H1 (cell line): ENCODE results near the gene SCN11A. TPM values are rescaled to one million over a fixed set of nuclear protein-coding genes. Genes with fewer than 3 reads are reported as not detected.

Experiments
- CTCF ChIA-PET: fragments of 300-600 bp; sonication (Branson Sonifier 250); formaldehyde crosslinking; loops from one replicate; lab custom pipeline; 2021; ENCODE audit not compliant: partially characterized antibody; lab: Charles Lee
- POLR2A ChIA-PET: fragments of 300-600 bp; sonication (Branson Sonifier 250); formaldehyde crosslinking; loops from one replicate; lab custom pipeline; 2021; ENCODE audit warnings: inconsistent platforms; ENCODE audit not compliant: partially characterized antibody; lab: Charles Lee
- DNase-seq, 2 experiments: peaks; one replicate each; pipeline versions ENCODE4 v3.0.0 to v3.0.0-alpha.2; 2010 to 2022; ENCODE audit warnings: low spot score in 2 of 2, low read depth in 1 of 2, mixed read lengths in 1 of 2
- FAIRE-seq: peaks from 2 replicates; lab custom pipeline; 2011; peaks lifted over from hg19 to GRCh38; lab: Jason Lieb, UNC
- H2AFZ ChIP-seq: 2 replicates; pipeline ENCODE4 v1.8.1; 2012; ENCODE audit warnings: low read length, inconsistent platforms
- H2AK5ac ChIP-seq: 2 replicates; pipeline ENCODE4 v1.6.1; 2013; ENCODE audit warnings: low read depth, low read length
- H2BK120ac ChIP-seq: replicated peaks from 2 replicates; pipeline ENCODE3; 2013; ENCODE audit warnings: low read depth, low read length, inconsistent platforms
- H2BK12ac ChIP-seq: 2 replicates; pipeline ENCODE4 v1.6.1; 2013; ENCODE audit warnings: low read depth, low read length
- H2BK15ac ChIP-seq: 2 replicates; pipeline ENCODE4 v1.6.1; 2013; ENCODE audit warnings: low read length
- H2BK20ac ChIP-seq: 2 replicates; pipeline ENCODE4 v1.6.1; 2013; ENCODE audit warnings: low read length
- H2BK5ac ChIP-seq: 2 replicates; pipeline ENCODE4 v1.6.1; 2013; ENCODE audit warnings: low read depth, low read length
- H3K14ac ChIP-seq: 2 replicates; pipeline ENCODE4 v1.6.1; 2013; ENCODE audit warnings: inconsistent platforms; ENCODE audit not compliant: insufficient read length
- H3K18ac ChIP-seq: 2 replicates; pipeline ENCODE4 v1.6.1; 2013; ENCODE audit warnings: low read length; ENCODE audit errors: extremely low read depth
- H3K23ac ChIP-seq: 2 replicates; pipeline ENCODE4 v1.6.1; 2013; ENCODE audit warnings: inconsistent platforms; ENCODE audit not compliant: insufficient read length
- H3K23me2 ChIP-seq: 2 replicates; pipeline ENCODE4 v1.6.1; 2013; ENCODE audit warnings: low read depth, low read length
- H3K27ac ChIP-seq: 2 replicates; pipeline ENCODE4 v1.6.1; 2011; ENCODE audit warnings: low read depth, low read length, inconsistent platforms
- H3K27me3 ChIP-seq, 4 experiments: replicated peaks in 1 of 4; 1 replicate in 1 of 4; 2 replicates in 3 of 4; pipeline versions ENCODE4 v1.6.1 to v1.8.1; 2011 to 2013; ENCODE audit warnings: low read length in 3 of 4, mild to moderate bottlenecking in 3 of 4, inconsistent platforms in 2 of 4, mixed read lengths in 2 of 4, moderate library complexity in 1 of 4; ENCODE audit not compliant: control insufficient read depth in 3 of 4, insufficient read depth in 3 of 4; ENCODE audit errors: extremely low read depth in 1 of 4
- H3K36me3 ChIP-seq, 4 experiments: 2 replicates each; pipeline versions ENCODE4 v1.6.1 to v1.8.1; 2011 to 2013; ENCODE audit warnings: mild to moderate bottlenecking in 4 of 4, low read length in 3 of 4, moderate library complexity in 2 of 4, control low read depth in 1 of 4, inconsistent platforms in 1 of 4; ENCODE audit not compliant: insufficient read depth in 4 of 4, control insufficient read depth in 2 of 4
- H3K4ac ChIP-seq: replicated peaks from 2 replicates; pipeline ENCODE3; 2013; ENCODE audit warnings: low read length, low read depth, mixed read lengths, inconsistent platforms; ENCODE audit not compliant: insufficient read length
- H3K4me1 ChIP-seq, 4 experiments: replicated peaks in 1 of 4; 1 replicate in 1 of 4; 2 replicates in 3 of 4; pipeline versions ENCODE4 v1.6.1 to v1.8.1; 2011 to 2013; ENCODE audit warnings: low read length in 3 of 4, inconsistent platforms in 2 of 4, mixed read lengths in 1 of 4; ENCODE audit not compliant: insufficient read depth in 4 of 4, control insufficient read depth in 3 of 4
- H3K4me2 ChIP-seq, 2 experiments: 2 replicates each; pipeline versions ENCODE4 v1.6.1 to v1.8.1; 2011 to 2013; ENCODE audit warnings: low read depth in 2 of 2, low read length in 2 of 2, control low read depth in 1 of 2, inconsistent platforms in 1 of 2, mild to moderate bottlenecking in 1 of 2; ENCODE audit not compliant: insufficient read depth in 1 of 2
- H3K4me3 ChIP-seq, 4 experiments: fragments of 200-600, 300-600 bp in 1 of 4; sonication (generic), shearing (Covaris generic), sonication (Bioruptor Twin) in 1 of 4; 2 replicates each; pipeline versions ENCODE4 v1.5.1 to v1.8.1; 2011 to 2016; ENCODE audit warnings: low read length in 4 of 4, low read depth in 3 of 4, control low read depth in 2 of 4, inconsistent platforms in 2 of 4, mild to moderate bottlenecking in 2 of 4, mixed read lengths in 1 of 4, moderate library complexity in 1 of 4; ENCODE audit not compliant: insufficient read depth in 2 of 4; ENCODE audit errors: extremely low read depth in 1 of 4
- H3K56ac ChIP-seq: replicated peaks from 2 replicates; pipeline ENCODE3; 2013; ENCODE audit warnings: low read depth, mild to moderate bottlenecking, mixed read lengths, low read length, inconsistent platforms; ENCODE audit not compliant: insufficient read length
- H3K79me1 ChIP-seq: 2 replicates; pipeline ENCODE4 v1.6.1; 2013; ENCODE audit warnings: low read depth, low read length, control low read depth
- H3K79me2 ChIP-seq, 2 experiments: 2 replicates each; pipeline versions ENCODE4 v1.6.1 to v1.8.1; 2012 to 2013; ENCODE audit warnings: low read length in 2 of 2, mild to moderate bottlenecking in 2 of 2, inconsistent platforms in 1 of 2; ENCODE audit not compliant: insufficient read depth in 2 of 2, control insufficient read depth in 1 of 2
- H3K9ac ChIP-seq, 4 experiments: replicated peaks in 1 of 4; 1 replicate in 1 of 4; 2 replicates in 3 of 4; pipeline versions ENCODE4 v1.6.1 to v1.8.1; 2011 to 2013; ENCODE audit warnings: low read depth in 3 of 4, low read length in 3 of 4, control low read depth in 2 of 4, mild to moderate bottlenecking in 2 of 4, moderate library complexity in 2 of 4, inconsistent platforms in 1 of 4; ENCODE audit errors: extremely low read depth in 1 of 4
- H3K9me3 ChIP-seq, 2 experiments: 2 replicates each; pipeline versions ENCODE4 v1.6.1 to v1.8.1; 2012 to 2013; ENCODE audit warnings: mild to moderate bottlenecking in 2 of 2, moderate library complexity in 2 of 2, control low read depth in 1 of 2, inconsistent platforms in 1 of 2, low read depth in 1 of 2, low read length in 1 of 2, mixed read lengths in 1 of 2; ENCODE audit not compliant: insufficient read depth in 2 of 2
- H4K20me1 ChIP-seq, 2 experiments: replicated peaks in 1 of 2; 2 replicates each; pipeline versions ENCODE3 to v1.8.1; 2011 to 2013; ENCODE audit warnings: inconsistent platforms in 2 of 2, low read length in 2 of 2, mild to moderate bottlenecking in 1 of 2; ENCODE audit not compliant: insufficient read depth in 2 of 2, control insufficient read depth in 1 of 2
- H4K5ac ChIP-seq: 2 replicates; pipeline ENCODE4 v1.6.1; 2013; ENCODE audit warnings: low read length, low read depth, mixed read lengths, inconsistent platforms; ENCODE audit not compliant: insufficient read length
- H4K8ac ChIP-seq: 2 replicates; pipeline ENCODE4 v1.8.0; 2013; ENCODE audit warnings: mild to moderate bottlenecking, moderate library complexity, low read length, inconsistent platforms; ENCODE audit not compliant: insufficient read depth; ENCODE audit errors: extremely low read depth
- H4K91ac ChIP-seq: replicated peaks from 2 replicates; pipeline ENCODE3; 2013; ENCODE audit warnings: low read length, mixed read lengths, inconsistent platforms; ENCODE audit not compliant: insufficient read length
- CBX5 ChIP-seq: fragments of 300-800, 300-1000 bp; sonication (generic); IDR thresholded peaks from 2 replicates; pipeline ENCODE4 v1.7.1; 2016; ENCODE audit warnings: antibody characterized with exemption, low read length, low read depth
- CBX8 ChIP-seq: fragments of 300-800, 300-1000 bp; sonication (generic); IDR thresholded peaks from 2 replicates; pipeline ENCODE4 v1.7.1; 2016; ENCODE audit warnings: low read depth, low read length, borderline replicate concordance
- CHD1 ChIP-seq: IDR thresholded peaks from 2 replicates; pipeline ENCODE4 v1.6.1; 2012; ENCODE audit warnings: low read depth, low read length, improper control_type of control experiment
- CREB1 ChIP-seq: IDR thresholded peaks from 2 replicates; pipeline ENCODE4 v1.6.1; 2012; ENCODE audit warnings: inconsistent platforms
- KDM5A ChIP-seq: fragments of 200-600 bp; IDR thresholded peaks from 2 replicates; pipeline ENCODE4 v1.7.1; 2012; ENCODE audit warnings: mild to moderate bottlenecking, low read length, inconsistent platforms, mixed read lengths
- MAX ChIP-seq: IDR thresholded peaks from 2 replicates; pipeline ENCODE4 v1.6.1; 2012; ENCODE audit warnings: inconsistent platforms
- RXRA ChIP-seq: IDR thresholded peaks from 2 replicates; pipeline ENCODE4 v1.6.1; 2011; ENCODE audit warnings: low read depth, mild to moderate bottlenecking, low read length, moderate library complexity; ENCODE audit not compliant: insufficient read depth
- WGBS, 2 experiments: shearing (Covaris generic) in 1 of 2; methylation state at CpG; one replicate each; pipeline versions ENCODE4 v1.1.6 to v1.1.7; 2013 to 2015; ENCODE audit warnings: low lambda C conversion rate in 2 of 2, mixed read lengths in 2 of 2, inconsistent platforms in 1 of 2, low coverage in 1 of 2, missing lambda C conversion rate in 1 of 2; ENCODE audit not compliant: insufficient replicate concordance in 2 of 2, insufficient coverage in 1 of 2, insufficient read length in 1 of 2; ENCODE audit errors: extremely low coverage in 1 of 2, missing lambda C conversion rate in 1 of 2; 5-methylcytosine and 5-hydroxymethylcytosine counted together
- polyA plus RNA-seq, 7 experiments: library from polyadenylated mRNA; depleted of rRNA in 3 of 7; stranded (reverse) in 5 of 7; unstranded in 2 of 7; fragments of >200 nt in 5 of 7; fragments of 200-250 nt in 2 of 7; gene quantifications; 1 replicate in 5 of 7; 2 replicates in 1 of 7; 4 replicates in 1 of 7; pipeline versions ENCODE4 v1.2.1 to v1.2.3, GENCODE V29; 2011 to 2013; ENCODE audit warnings: missing spikeins in 2 of 7, mixed read lengths in 2 of 7
- total RNA-seq: library from RNA; stranded (reverse); fragmentation: NEBNext Ultra II Directional; extraction: Animal tissue kit (Norgen Biotek cat#: 25700); gene quantifications from 2 replicates; pipeline ENCODE4 v1.2.1, GENCODE V29; 2021

SCN11A gene
- total and polyA plus RNA-seq, 2 of the 8 experiments (the other 6 are each of a cell fraction or from before 2014, with no cell fraction given) = 0.11 to 0.21 TPM

DNA sequence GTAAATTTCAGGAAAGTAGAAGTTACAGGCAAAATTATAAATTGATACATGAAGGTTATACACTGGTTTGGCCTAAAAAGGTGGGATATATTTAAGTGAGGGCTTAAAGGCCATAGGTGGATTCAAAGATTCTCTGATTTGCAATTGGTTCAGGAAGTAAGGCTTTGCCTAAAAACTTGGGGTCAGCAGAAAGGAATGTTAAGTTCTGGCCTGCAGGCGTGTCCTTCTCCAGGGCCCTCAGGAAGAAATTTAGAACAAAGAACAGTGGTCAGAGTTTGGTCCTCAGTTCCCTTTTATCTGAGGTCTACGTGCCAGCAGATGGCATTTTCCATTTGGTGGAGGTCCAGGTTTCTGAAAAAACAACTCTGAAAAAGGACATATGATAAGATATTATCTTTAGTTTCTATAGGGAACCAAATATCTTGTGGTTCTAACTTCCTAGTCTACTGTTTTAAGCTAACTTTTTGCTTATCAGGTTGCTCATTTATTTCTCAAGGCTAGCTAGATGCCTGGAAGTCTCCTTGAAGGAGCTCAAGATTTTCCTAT is 40.5 kb downstream of the SCN11A start:
- Histone ChIP-seq H2BK5ac (no peak overlapping the region), H3K23ac (no peak overlapping the region), H3K36me3 (no peaks in the 10 kb centered on the region), H3K79me2 (no peaks in the 10 kb centered on the region), H3K14ac (no peak overlapping the region), H3K9me3 (no peaks in the 10 kb centered on the region), H4K20me1 (no peaks in the 10 kb centered on the region), H3K4me3 (no peak overlapping the region), H3K27ac (no peak overlapping the region), H3K27me3 (no peaks in the 10 kb centered on the region), H2BK120ac (no peak overlapping the region), H4K5ac (no peak overlapping the region), H3K18ac (no peak overlapping the region), H3K4me1 (peaks cover 0 to 3% (median 1%) of the 10 kb centered on the region in 4 experiments; a peak in 1 of 7 replicates), H3K79me1 (no peaks in the 10 kb centered on the region), H4K91ac (no peak overlapping the region), H3K23me2 (no peaks in the 10 kb centered on the region), H2AFZ (no peak overlapping the region), H2BK20ac (no peak overlapping the region), H3K4ac (no peak overlapping the region), H2BK12ac (no peak overlapping the region), H3K4me2 (no peak overlapping the region), H3K56ac (no peak overlapping the region), H2BK15ac (no peak overlapping the region), H4K8ac (no peak overlapping the region), H3K9ac (no peak overlapping the region), H2AK5ac (no peak overlapping the region)
- FAIRE-seq (no peak), DNase-seq (no peak)
- POLR2A ChIA-PET = interaction anchor here (1.4 kb wide), 1 partner anchor 11 kb away, joined by 5 read pairs; no protein-coding TSS in a partner anchor
- TF ChIP-seq CBX8 (no peak), KDM5A (no peak), CHD1 (no peak), CBX5 (no peak), MAX (no peak), CREB1 (no peak), RXRA (no peak)
- 94% methylated on average over 2 of the region's 2 CpGs; no CpG with 5 or more reads in 1 of the 2 experiments for WGBS, 2 experiments
- CTCF ChIA-PET = interaction anchor here (0.6 to 5.6 kb wide), 3 partner anchors 11 to 272 kb away, joined by 3 to 48 read pairs (median 4); no protein-coding TSS in a partner anchor
